Measurements from ENCODE around the gene NDUFAB1.

- TF ChIP-seq CTCF (IDR thresholded peaks at IDR 0.05), result no peak
- no peak for TF ChIP-seq POLR2A (IDR thresholded peaks at IDR 0.05)
These were observed 15.8 kb upstream of the NDUFAB1 start for GRCh38 chr16:23611936-23612335.

Measured in thyroid gland (tissue), 4 donors.